GM19397 (cell line): Measurements from ENCODE around the gene TPX2.

Source experiments
- ATAC-seq: cut with Tn5 transposase; IDR thresholded peaks from one replicate; pipeline ENCODE4 v1.9.1; 2021; ENCODE audit warnings: mild to moderate bottlenecking, moderate library complexity; ENCODE audit not compliant: unreplicated experiment

The TPX2 gene

DNA sequence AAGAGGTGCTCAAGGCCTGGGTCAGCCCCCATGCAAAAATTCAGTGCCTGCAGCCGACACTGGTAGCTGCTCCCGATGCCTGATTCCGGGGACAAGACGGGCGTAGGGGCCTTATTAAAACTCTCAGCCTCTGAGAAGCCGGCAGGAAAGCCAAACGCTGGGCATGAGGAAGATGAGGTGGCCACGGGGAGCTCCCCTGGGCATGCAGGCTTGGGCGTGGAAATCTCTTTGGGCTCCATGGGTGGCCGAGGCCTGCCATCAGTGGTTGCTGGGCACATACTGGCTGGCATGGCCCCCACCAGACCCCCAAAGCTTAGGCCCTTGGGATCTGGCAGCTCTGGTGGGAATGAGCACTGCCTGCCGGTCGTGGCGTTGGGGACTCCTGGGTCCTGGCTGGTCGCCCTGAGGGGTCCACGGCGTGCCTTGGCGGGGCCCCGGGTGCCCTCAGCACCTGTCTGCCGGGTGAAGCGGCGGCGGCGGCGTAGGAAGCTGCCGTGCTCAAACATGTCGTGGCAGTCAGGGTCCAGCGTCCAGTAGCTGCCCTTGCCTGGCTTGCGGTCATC, 105.7 kb downstream of the TPX2 start:
- ATAC-seq = no peak

DNA sequence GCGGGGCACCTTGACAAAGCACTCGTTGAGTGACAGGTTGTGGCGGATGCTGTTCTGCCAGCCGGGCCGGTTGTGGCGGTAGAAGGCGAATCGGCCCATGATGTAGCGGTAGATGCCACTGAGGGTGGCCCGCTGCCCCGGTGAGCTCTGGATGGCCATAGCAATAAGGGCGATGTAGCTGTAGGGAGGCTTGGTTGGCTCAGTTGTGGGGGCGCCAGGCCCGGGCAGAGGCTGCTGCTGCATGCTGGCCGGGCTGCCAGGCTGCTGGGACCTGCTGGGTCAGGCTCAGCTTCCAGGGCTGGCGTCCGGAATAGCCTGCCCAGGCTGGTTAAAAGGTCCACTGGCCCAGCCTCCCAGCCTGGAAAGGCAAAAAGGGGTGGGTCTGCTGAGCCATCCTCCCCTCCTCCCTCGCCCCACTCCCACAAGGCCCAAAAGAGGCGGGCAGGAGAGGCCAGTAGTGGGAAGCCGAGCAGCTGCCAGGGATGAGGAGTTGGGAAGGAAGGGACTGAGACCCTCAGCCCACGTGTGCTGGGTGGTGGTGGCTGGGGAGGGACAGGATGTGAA, 106.3 kb downstream of the TPX2 start, which contains the start of gene FOXS1:
FOXS1 (minus strand) TSS at position 305 of the 564 bp plus-strand sequence; CDS start at position 243, 62 bp downstream.
- no peak for ATAC-seq

DNA sequence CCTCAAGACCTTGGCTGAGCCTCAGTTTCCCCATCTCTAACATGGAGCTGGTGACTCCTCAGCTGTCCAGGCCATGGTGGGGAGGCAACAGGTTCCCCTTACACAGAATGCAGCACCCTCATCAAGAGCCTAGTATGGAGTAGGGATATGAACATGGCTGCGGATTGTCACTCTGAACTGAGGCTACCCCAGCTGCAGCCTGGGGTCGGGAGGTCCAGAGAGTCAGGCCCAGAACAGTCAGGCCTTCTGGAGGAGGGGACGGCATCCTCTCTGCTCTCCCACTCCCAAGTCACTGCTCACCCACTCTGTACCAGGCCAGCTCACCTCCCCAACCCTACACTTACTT, 107.7 kb downstream of the TPX2 start:
- ATAC-seq = no peak

DNA sequence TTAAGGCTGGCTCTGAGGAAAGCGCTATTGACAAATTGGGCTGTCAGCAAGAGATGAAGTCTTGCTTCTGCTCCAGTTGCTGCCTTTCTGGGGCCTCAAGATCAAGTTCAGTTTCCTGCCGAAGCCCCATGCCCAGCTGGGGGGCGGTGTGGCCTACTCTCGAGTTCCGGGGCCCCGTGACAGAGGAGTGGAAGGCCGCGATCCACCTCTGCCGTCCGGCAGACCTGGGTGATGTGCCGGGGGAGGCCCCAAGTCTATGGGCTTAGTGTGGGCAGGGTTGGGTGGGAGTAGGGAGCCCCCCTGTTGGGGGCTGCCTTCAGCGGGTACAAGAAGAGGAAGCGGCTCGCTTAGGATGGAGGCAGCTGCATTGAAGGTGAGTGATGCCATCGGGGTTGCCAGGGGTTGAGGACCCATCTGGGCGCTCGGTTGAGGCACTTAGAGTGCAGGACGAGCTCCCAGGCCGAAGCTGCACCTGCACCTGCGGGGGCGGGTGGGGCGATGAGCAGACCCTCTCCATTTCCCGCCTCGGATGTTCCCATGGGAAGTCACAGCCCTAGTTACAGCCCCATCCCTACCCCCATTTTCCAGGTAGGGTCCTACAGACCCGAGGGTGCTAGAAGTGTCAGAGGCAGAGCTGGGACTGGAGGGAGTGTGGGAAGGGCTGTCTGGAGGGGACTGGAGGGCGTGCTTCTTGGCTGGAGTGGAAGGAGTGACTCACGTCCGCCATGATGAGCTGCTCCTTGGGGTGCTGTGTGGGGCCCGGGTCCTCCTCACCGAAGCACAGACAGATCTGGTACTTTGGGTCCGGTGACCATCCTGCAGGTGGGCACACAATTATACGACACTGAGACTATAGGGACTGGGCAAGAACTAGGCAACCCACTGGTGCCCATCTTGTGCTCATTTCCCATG, 109.3 kb downstream of the TPX2 start:
- no peak for ATAC-seq

DNA sequence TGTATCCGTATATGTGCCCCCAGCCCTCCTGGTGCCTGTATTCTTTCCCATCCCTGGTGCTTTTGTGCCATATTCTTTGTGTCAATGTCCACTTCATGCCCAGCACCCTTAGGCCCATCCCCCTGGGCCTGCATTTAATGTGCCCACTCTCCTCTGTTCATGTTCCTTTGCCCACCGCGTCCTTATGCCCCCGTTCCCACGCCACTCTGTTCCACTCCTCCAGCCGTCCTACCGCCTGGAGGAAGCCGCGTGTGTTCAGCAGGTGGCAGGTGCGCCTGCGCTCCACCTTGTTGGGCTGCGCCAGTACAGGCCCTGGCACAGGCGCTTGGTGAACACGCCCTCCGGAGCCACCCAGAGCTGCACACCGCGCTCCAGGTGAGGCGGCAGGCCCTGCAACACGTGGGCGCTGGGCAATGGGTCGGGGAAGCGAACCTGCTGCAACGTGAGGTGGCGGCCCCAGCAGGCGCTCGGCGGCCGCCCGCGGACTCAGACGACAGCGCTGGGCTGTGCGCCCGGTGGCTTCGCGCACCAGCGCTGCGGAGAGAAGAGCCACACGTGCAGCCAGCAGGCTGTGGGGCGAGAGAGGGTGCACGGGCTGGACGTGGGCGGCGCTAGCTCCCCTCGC, 110.3 kb downstream of the TPX2 start:
- no peak for ATAC-seq
